K562 (cell line): Measurements from ENCODE around the gene NT5DC1. TPM values are rescaled to one million over a fixed set of nuclear protein-coding genes. Genes with fewer than 3 reads are reported as not detected.

Experiments used
- ATAC-seq: fragments of 200-7000 bp; cut with Tn5 transposase; 3 replicates; pipeline ENCODE4 v1.9.1; 2020; ENCODE audit warnings: moderate library complexity
- Bru-seq: library from RNA; stranded (reverse); fragments of 400-500 nt; gene quantifications from one replicate; lab custom pipeline; 2021; lab: Mats Ljungman, UMichigan
- BruChase-seq, 2 experiments: library from RNA; stranded (reverse); fragments of 400-500 nt; gene quantifications; one replicate each; lab custom pipeline; 2021; lab: Mats Ljungman, UMichigan
- BruUV-seq: library from RNA; stranded (reverse); fragments of 400-500 nt; replicated peaks from 2 replicates; lab custom pipeline; 2021; lab: Mats Ljungman, UMichigan
- CTCF ChIA-PET: fragments of 300-600 bp; formaldehyde crosslinking; extraction: SDS; loops from one replicate; lab custom pipeline; 2021; ENCODE audit warnings: low intra/inter-chr PET ratio; lab: Yijun Ruan, JAX
- POLR2A ChIA-PET: fragments of 300-600, 350-650 bp; sonication (Branson Sonifier 250); formaldehyde crosslinking; extraction: SDS; loops from one replicate; lab custom pipeline; 2021; ENCODE audit warnings: antibody characterized with exemption, inconsistent platforms; lab: Yijun Ruan, JAX
- DNase-seq, 4 experiments: peaks; one replicate each; pipeline versions ENCODE4 v3.0.0 to v3.0.0-alpha.2; 2011 to 2018; ENCODE audit warnings: low spot score in 3 of 4, mixed read lengths in 3 of 4; ENCODE audit errors: extremely low read depth in 1 of 4
- FAIRE-seq: peaks from 2 replicates; lab custom pipeline; 2011; peaks lifted over from hg19 to GRCh38; lab: Jason Lieb, UNC
- H2AFZ ChIP-seq: 2 replicates; pipeline ENCODE4 v1.6.0; 2011; ENCODE audit warnings: low read depth, low read length, control low read depth, inconsistent platforms
- H3K27ac ChIP-seq: fragments of 200-600 bp; 3 replicates; pipeline ENCODE4 v1.8.0; 2011; ENCODE audit warnings: low read depth, mild to moderate bottlenecking, control low read depth, inconsistent platforms, low read length, moderate library complexity, mixed read lengths; ENCODE audit errors: extremely low read depth
- H3K27me3 ChIP-seq, 2 experiments: fragments of 300-600 bp in 1 of 2; 2 replicates in 1 of 2; 3 replicates in 1 of 2; pipeline versions ENCODE4 v1.6.0 to v1.8.0; 2011; ENCODE audit warnings: inconsistent platforms in 2 of 2, low read length in 2 of 2, mild to moderate bottlenecking in 1 of 2, mixed read lengths in 1 of 2, moderate library complexity in 1 of 2; ENCODE audit not compliant: control insufficient read depth in 2 of 2, insufficient read depth in 2 of 2
- H3K36me3 ChIP-seq: fragments of 300-600 bp; 3 replicates; pipeline ENCODE4 v1.8.0; 2011; ENCODE audit warnings: mild to moderate bottlenecking, low read length, inconsistent platforms; ENCODE audit not compliant: control insufficient read depth, insufficient read depth
- H3K4me1 ChIP-seq, 2 experiments: fragments of 200-600 bp in 1 of 2; replicated peaks in 1 of 2; 2 replicates in 1 of 2; 3 replicates in 1 of 2; pipeline versions ENCODE4 v1.5.1 to v1.8.0; 2011; ENCODE audit warnings: inconsistent platforms in 2 of 2, low read length in 2 of 2, mild to moderate bottlenecking in 1 of 2, mixed read lengths in 1 of 2, moderate library complexity in 1 of 2; ENCODE audit not compliant: control insufficient read depth in 2 of 2, insufficient read depth in 2 of 2
- H3K4me2 ChIP-seq: 2 replicates; pipeline ENCODE4 v1.6.1; 2011; ENCODE audit warnings: low read length, control low read depth, inconsistent platforms, mixed read lengths; ENCODE audit not compliant: insufficient read depth
- H3K4me3 ChIP-seq: fragments of 200-600 bp; sonication (generic), shearing (Covaris generic); 2 replicates; pipeline ENCODE4 v1.5.1; 2016; ENCODE audit warnings: control low read depth, inconsistent platforms
- H3K79me2 ChIP-seq: fragments of 200-600 bp; 3 replicates; pipeline ENCODE4 v1.8.0; 2011; ENCODE audit warnings: low read length, inconsistent platforms; ENCODE audit not compliant: control insufficient read depth, insufficient read depth
- H3K9ac ChIP-seq, 2 experiments: 2 replicates each; pipeline versions ENCODE4 v1.6.0 to v1.6.1; 2011; ENCODE audit warnings: low read depth in 2 of 2, low read length in 2 of 2, control low read depth in 1 of 2, inconsistent platforms in 1 of 2, mild to moderate bottlenecking in 1 of 2, mixed read lengths in 1 of 2; ENCODE audit not compliant: insufficient read depth in 1 of 2
- H3K9me1 ChIP-seq: one replicate; pipeline ENCODE4 v1.6.0; 2011; ENCODE audit warnings: inconsistent platforms, mild to moderate bottlenecking, low read length, moderate library complexity; ENCODE audit not compliant: control insufficient read depth, insufficient read depth
- H3K9me3 ChIP-seq: replicated peaks from 2 replicates; pipeline ENCODE4 v1.5.1; 2011; ENCODE audit warnings: low read depth, low read length, inconsistent platforms; ENCODE audit not compliant: control insufficient read depth, insufficient read depth
- H4K20me1 ChIP-seq: replicated peaks from 2 replicates; pipeline ENCODE4 v1.6.1; 2011; ENCODE audit warnings: low read length, inconsistent platforms, mixed read lengths; ENCODE audit not compliant: control insufficient read depth, insufficient read depth
- BRD9 ChIP-seq: fragments of 450-650 bp; IDR thresholded peaks from 2 replicates; pipeline ENCODE4 v1.6.1; 2018; ENCODE audit warnings: low read depth; ENCODE audit not compliant: partially characterized antibody
- CREB1 ChIP-seq, 2 experiments: sonication (generic) in 1 of 2; formaldehyde crosslinking in 1 of 2; IDR thresholded peaks; 2 replicates each; pipeline versions ENCODE4 v1.6.1 to v1.8.0; 2012 to 2022; ENCODE audit warnings: inconsistent platforms in 1 of 2, mild to moderate bottlenecking in 1 of 2, missing genetic modification reagents in 1 of 2, moderate library complexity in 1 of 2
- DACH1 ChIP-seq: fragments of 450-650 bp; IDR thresholded peaks from 2 replicates; pipeline ENCODE4 v1.6.1; 2018; ENCODE audit not compliant: partially characterized antibody
- PHF21A ChIP-seq: fragments of 450-650 bp; IDR thresholded peaks from 2 replicates; pipeline ENCODE4 v1.6.1; 2017; ENCODE audit warnings: low read depth, borderline replicate concordance
- SMAD1 ChIP-seq: fragments of 150-350 bp; IDR thresholded peaks from 2 replicates; pipeline ENCODE4 v1.6.1; 2014; ENCODE audit warnings: low read length, low read depth; ENCODE audit not compliant: partially characterized antibody
- THRB ChIP-seq: fragments of 450-650 bp; formaldehyde crosslinking; conservative IDR thresholded peaks from 2 replicates; pipeline ENCODE4 v1.4.0; 2022; ENCODE audit warnings: mild to moderate bottlenecking, missing genetic modification characterization
- UBTF ChIP-seq, 2 experiments: IDR thresholded peaks; 2 replicates each; pipeline ENCODE4 v1.6.1; 2012; ENCODE audit warnings: improper control_type of control experiment in 2 of 2, low read depth in 2 of 2, low read length in 2 of 2, borderline replicate concordance in 1 of 2
- USF1 ChIP-seq: sonication (generic); formaldehyde crosslinking; IDR thresholded peaks from 2 replicates; pipeline ENCODE4 v1.9.0; 2022; ENCODE audit warnings: mild to moderate bottlenecking, missing genetic modification reagents
- ZNF121 ChIP-seq: sonication (generic); formaldehyde crosslinking; conservative IDR thresholded peaks from 2 replicates; pipeline ENCODE4 v1.8.0; 2022; ENCODE audit warnings: missing genetic modification reagents
- WGBS: fragments of 100-300 bp; shearing (Covaris generic); methylation state at CpG from one replicate; pipeline ENCODE4 v1.1.6; 2016; ENCODE audit warnings: low coverage, mixed read lengths; ENCODE audit not compliant: insufficient coverage; ENCODE audit errors: missing lambda C conversion rate; 5-methylcytosine and 5-hydroxymethylcytosine counted together
- in situ Hi-C: fragments of 300-500 bp; cut with MboI; formaldehyde crosslinking; loops from 4 replicates; pipeline ENCODE4 v1.15.0; 2018; ENCODE audit warnings: inconsistent platforms, mixed read lengths
- intact Hi-C: fragments of 100-400 bp; cut with micrococcal nuclease; formaldehyde crosslinking; loops from 2 replicates; pipeline ENCODE4 v1.14.2; 2022
- long read RNA-seq, 3 experiments: library from polyadenylated mRNA in 2 of 3; library from RNA in 1 of 3; unstranded in 2 of 3; stranded (forward) in 1 of 3; transcript quantifications; one replicate each; pipeline ENCODE4 v2.0.0, GENCODE V29; 2019 to 2022
- polyA minus RNA-seq, 3 experiments: library from RNA; depleted of rRNA, polyadenylated mRNA; stranded (reverse); fragments of >200 nt; gene quantifications; 2 replicates each; pipeline ENCODE4 v1.2.3, GENCODE V29; 2011
- polyA plus RNA-seq, 8 experiments: library from polyadenylated mRNA; depleted of rRNA in 4 of 8; stranded (reverse) in 5 of 8; unstranded in 3 of 8; fragments of >200 nt; fragmentation: Nextera tagmentation in 2 of 8; fragmentation: Illumina TruSeq in 1 of 8; extraction: Ambion mirVana in 2 of 8; extraction: Trizol in 1 of 8; gene quantifications; 2 replicates each; pipeline versions ENCODE4 v1.2.1 to v1.2.3, GENCODE V29; 2011 to 2014; ENCODE audit warnings: inconsistent platforms in 1 of 8, missing spikeins in 1 of 8
- total RNA-seq, 7 experiments: library from RNA; depleted of rRNA in 6 of 7; stranded (reverse); fragments of >200 nt in 6 of 7; fragmentation: Illumina TruSeq in 2 of 7; extraction: Trizol in 2 of 7; gene quantifications; 2 replicates each; pipeline versions ENCODE4 v1.2.1 to v1.2.3, GENCODE V29; 2011 to 2021; ENCODE audit warnings: low replicate concordance in 1 of 7

NT5DC1 gene
- total RNA-seq (2011; cell fraction: chromatin; rRNA removed; ENCODE audit: low replicate concordance), result 6.5 and 14.2 TPM in 2 replicates
- total RNA-seq (2011; cell fraction: nucleolus; rRNA removed), result 3.2 and 6.6 TPM in 2 replicates
- total RNA-seq (2011; cell fraction: nucleoplasm; rRNA removed), result 4.0 and 7.6 TPM in 2 replicates
- 4.9 and 12.0 TPM in 2 replicates for total RNA-seq (2014; rRNA removed)
- 16.3 and 22.2 TPM in 2 replicates for total RNA-seq (2014; rRNA removed; fragmentation: Illumina TruSeq; extraction: Trizol)
- total RNA-seq (2015; rRNA removed; fragmentation: Illumina TruSeq; extraction: Trizol), result 16.1 and 18.7 TPM in 2 replicates
- total RNA-seq (2021), result 28.5 and 31.8 TPM in 2 replicates
- polyA plus RNA-seq (2011; rRNA removed), result 18.3 and 19.6 TPM in 2 replicates
- polyA plus RNA-seq (2011; cell fraction: cytosol; rRNA removed), result 6.7 and 14.1 TPM in 2 replicates
- polyA plus RNA-seq (2011; cell fraction: nucleus; rRNA removed), result 7.0 and 8.7 TPM in 2 replicates
- 17.9 and 43.2 TPM in 2 replicates for polyA plus RNA-seq (2012)
- 14.5 and 22.2 TPM in 2 replicates for polyA plus RNA-seq (2014; fragmentation: Illumina TruSeq; extraction: Trizol)
- polyA plus RNA-seq (2014; fragmentation: Nextera tagmentation; extraction: Ambion mirVana), result 10 to 100 TPM; 15.7 to 20.5 TPM
- 15.9 and 20.7 TPM in 2 replicates for polyA plus RNA-seq (2014; rRNA removed)
- polyA minus RNA-seq (2011; rRNA and poly(A)+ RNA removed), result 14.7 and 21.6 TPM in 2 replicates
- polyA minus RNA-seq (2011; cell fraction: cytosol; rRNA and poly(A)+ RNA removed), result 11.6 and 19.5 TPM in 2 replicates
- 13.5 and 17.3 TPM in 2 replicates for polyA minus RNA-seq (2011; cell fraction: nucleus; rRNA and poly(A)+ RNA removed)
- Bru-seq, nascent RNA, result percentile 63 among the genes with signal in this experiment
- BruChase-seq, experiment 1, labeled RNA remaining after a 2-hour chase, result percentile 67 among the genes with signal in this experiment
- BruChase-seq, experiment 2, labeled RNA remaining after a 6-hour chase, result percentile 60 among the genes with signal in this experiment
- long read RNA-seq, experiment 1, full-length matches to known transcripts, result 38 of 47 reads
- long read RNA-seq, experiment 1, partial matches to known transcripts, result 4 of 47 reads
- long read RNA-seq, experiment 1, other reads (novel, unspliced or antisense), result 5 of 47 reads
- long read RNA-seq, experiment 2, full-length matches to known transcripts, result 9 of 18 reads
- long read RNA-seq, experiment 2, partial matches to known transcripts, result 3 of 18 reads
- long read RNA-seq, experiment 2, other reads (novel, unspliced or antisense), result 6 of 18 reads
- long read RNA-seq, experiment 3, full-length matches to known transcripts, result 25 of 27 reads
- long read RNA-seq, experiment 3, partial matches to known transcripts, result 1 of 27 reads
- long read RNA-seq, experiment 3, other reads (novel, unspliced or antisense), result 1 of 27 reads

GRCh38 chr6:116100419-116101301 is at the start of gene NT5DC1:
Gene NT5DC1 (plus strand): TSS chr6:116100853. CDS start chr6:116100931, 78 bp downstream.
- Histone ChIP-seq H3K4me3 (peak within 1 kb of the TSS; percentile 88), H3K27ac (peak within 1 kb of the TSS; percentile 88), H3K36me3 (no peaks in the 10 kb centered on the region), H4K20me1 (no peaks in the 10 kb centered on the region), H3K9me1 (no peaks in the 10 kb centered on the region), H3K4me1 (peaks cover 4 to 7% of the 10 kb centered on the region in 2 experiments; a peak in 3 of 5 replicates), H3K27me3 (no peaks in the 10 kb centered on the region), H3K9me3 (peaks cover 9% of the 10 kb centered on the region), H3K79me2 (peaks cover 11% of the 10 kb centered on the region), H3K9ac (peak within 1 kb of the TSS; percentile 84 to 95), H2AFZ (peak within 1 kb of the TSS; percentile 99), H3K4me2 (peak within 1 kb of the TSS; percentile 89)
- in situ Hi-C loops (no loop called here), intact Hi-C loops (no loop called here)
- FAIRE-seq (peak; percentile 81), ATAC-seq (peak; percentile 97), DNase-seq (peak; percentile 88 to 92 (median 90))
- under 1% methylated on average over 54 of the region's 87 CpGs for WGBS
- ChIA-PET CTCF (interaction anchor here (0.7 to 1.2 kb wide), 2 partner anchors 90 to 110 kb away, joined by 3 to 4 read pairs; no protein-coding TSS in a partner anchor), POLR2A (interaction anchor here (0.5 to 1.3 kb wide), 9 partner anchors 9 to 179 kb away, joined by 3 to 7 read pairs (median 3); partner anchors contain the start of gene TSPYL1)
- BruUV-seq, result TSS peak; percentile 44
- TF ChIP-seq DACH1 (no peak), CREB1 (IDR thresholded peaks at IDR 0.05) (peak; percentile 36; the same call in 1 of the 2 replicates), CREB1 (CRISPR knock-in tag; IDR thresholded peaks at IDR 0.05) (peak; percentile 60; the same call in 1 of the 2 replicates), PHF21A (peak; percentile 73; the same call in 1 of the 2 replicates), BRD9 (no peak), THRB (CRISPR knock-in tag) (no peak), USF1 (no peak), SMAD1 (no peak), ZNF121 (CRISPR knock-in tag) (no peak), UBTF (IDR thresholded peaks at IDR 0.05; ENCODE audit: borderline replicate concordance in 1 of 2, low read depth in 2 of 2, low read length in 2 of 2) (peak; percentile 80 to 90; a peak in 3 of 4 replicates)
